K562 (cell line): Measurements from ENCODE around the gene CNTN2.

Experiments
- BACH1 ChIP-seq: fragments of 200-800 bp; sonication (Bioruptor generic); IDR thresholded peaks from 2 replicates; pipeline ENCODE4 v1.6.1; 2016; ENCODE audit warnings: missing genetic modification characterization, missing compliant biosample characterization
- MCM7 ChIP-seq, 2 experiments: fragments of 450-650 bp; IDR thresholded peaks; 2 replicates each; pipeline ENCODE4 v1.6.1; 2016 to 2018
- MYC ChIP-seq, 2 experiments: fragments of 250-450 bp in 1 of 2; sonication (Bioruptor Pico) in 1 of 2; IDR thresholded peaks; 2 replicates each; pipeline versions ENCODE4 v1.5.1 to v1.6.1; 2012 to 2021; ENCODE audit warnings: low read depth in 2 of 2, borderline replicate concordance in 1 of 2, improper control_type of control experiment in 1 of 2, low read length in 1 of 2, mild to moderate bottlenecking in 1 of 2, moderate library complexity in 1 of 2
- NCOA2 ChIP-seq, 2 experiments: fragments of 450-650 bp; IDR thresholded peaks; 2 replicates each; pipeline ENCODE4 v1.6.1; 2018; ENCODE audit warnings: mild to moderate bottlenecking in 2 of 2, moderate library complexity in 1 of 2; ENCODE audit not compliant: partially characterized antibody in 2 of 2
- POLR2AphosphoS2 ChIP-seq: IDR thresholded peaks from 2 replicates; pipeline ENCODE4 v1.6.1; 2012; ENCODE audit warnings: low read length, improper control_type of control experiment
- SIN3A ChIP-seq, 2 experiments: fragments of 150-350 bp in 1 of 2; IDR thresholded peaks; 2 replicates each; pipeline ENCODE4 v1.6.1; 2011 to 2016; ENCODE audit warnings: borderline replicate concordance in 2 of 2, low read depth in 2 of 2, low read length in 2 of 2, mild to moderate bottlenecking in 2 of 2, moderate library complexity in 2 of 2; ENCODE audit not compliant: control insufficient read depth in 1 of 2
- ZFX ChIP-seq: sonication (generic); formaldehyde crosslinking; IDR thresholded peaks from 2 replicates; pipeline ENCODE4 v1.8.0; 2022; ENCODE audit warnings: mild to moderate bottlenecking, missing genetic modification reagents, moderate library complexity
- ZNF384 ChIP-seq: IDR thresholded peaks from 2 replicates; pipeline ENCODE4 v1.6.1; 2012; ENCODE audit warnings: low read depth, low read length, improper control_type of control experiment
- TF ChIP-seq, protein P1 (sequence below): sonication (generic); formaldehyde crosslinking; IDR thresholded peaks from 2 replicates; pipeline ENCODE4 v1.9.0; 2022; ENCODE audit warnings: mild to moderate bottlenecking, missing genetic modification reagents
- TF ChIP-seq, protein P2 (sequence below): sonication (generic); formaldehyde crosslinking; IDR thresholded peaks from 2 replicates; pipeline ENCODE4 v1.8.0; 2022; ENCODE audit warnings: missing genetic modification reagents, mild to moderate bottlenecking, borderline replicate concordance
- TF ChIP-seq, protein P3 (sequence below), 2 experiments: fragments of 450-650 bp in 1 of 2; sonication (generic) in 1 of 2; formaldehyde crosslinking in 1 of 2; IDR thresholded peaks in 1 of 2; conservative IDR thresholded peaks in 1 of 2; 2 replicates each; pipeline versions ENCODE4 v1.6.1 to v1.8.1; 2016 to 2023; ENCODE audit warnings: mild to moderate bottlenecking in 2 of 2, moderate library complexity in 2 of 2, inconsistent platforms in 1 of 2, missing genetic modification reagents in 1 of 2
- TF ChIP-seq, protein P4 (sequence below): sonication (generic); formaldehyde crosslinking; IDR thresholded peaks from 2 replicates; pipeline ENCODE4 v1.8.1; 2023; ENCODE audit warnings: mild to moderate bottlenecking, missing genetic modification reagents, moderate library complexity
- TF ChIP-seq, protein P5 (sequence below): IDR thresholded peaks from 2 replicates; pipeline ENCODE4 v1.6.1; 2011; ENCODE audit warnings: borderline replicate concordance, low read depth, mild to moderate bottlenecking, moderate library complexity, low read length; ENCODE audit not compliant: insufficient read depth, poor library complexity, severe bottlenecking

DNA sequence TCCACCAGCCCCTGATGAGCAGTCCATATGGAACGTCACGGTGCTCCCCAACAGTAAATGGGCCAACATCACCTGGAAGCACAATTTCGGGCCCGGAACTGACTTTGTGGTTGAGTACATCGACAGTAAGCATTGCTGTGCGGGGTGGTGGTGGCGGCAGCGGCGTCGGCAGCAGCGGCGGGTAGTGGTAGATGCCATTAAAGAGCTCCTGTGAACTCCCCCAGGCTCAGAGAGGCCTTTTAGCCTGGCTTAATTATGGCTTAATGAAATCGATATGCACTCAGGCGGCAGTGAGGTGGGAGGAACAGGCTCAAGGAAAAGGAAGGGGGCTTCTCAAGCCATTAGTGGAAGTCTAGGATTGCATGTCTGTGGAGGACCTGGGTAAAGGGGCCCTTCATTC, 41.9 kb upstream of the CNTN2 start:
- TF ChIP-seq MYC (IDR thresholded peaks at IDR 0.05; ENCODE audit: low read depth, low read length) (no peak), MYC (CRISPR knock-in tag; IDR thresholded peaks at IDR 0.05; ENCODE audit: borderline replicate concordance, low read depth) (no peak), SIN3A (IDR thresholded peaks at IDR 0.05; ENCODE audit: borderline replicate concordance in 2 of 2, control insufficient read depth in 1 of 2, low read depth in 2 of 2, low read length in 2 of 2) (no peak), MCM7 (IDR thresholded peaks at IDR 0.05) (no peak), POLR2AphosphoS2 (no peak), NCOA2 (IDR thresholded peaks at IDR 0.05; ENCODE audit: partially characterized antibody in 2 of 2) (no peak), ZNF384 (no peak), ZFX (CRISPR knock-in tag) (no peak), BACH1 (tag) (no peak)
- TF ChIP-seq, protein P1, sequence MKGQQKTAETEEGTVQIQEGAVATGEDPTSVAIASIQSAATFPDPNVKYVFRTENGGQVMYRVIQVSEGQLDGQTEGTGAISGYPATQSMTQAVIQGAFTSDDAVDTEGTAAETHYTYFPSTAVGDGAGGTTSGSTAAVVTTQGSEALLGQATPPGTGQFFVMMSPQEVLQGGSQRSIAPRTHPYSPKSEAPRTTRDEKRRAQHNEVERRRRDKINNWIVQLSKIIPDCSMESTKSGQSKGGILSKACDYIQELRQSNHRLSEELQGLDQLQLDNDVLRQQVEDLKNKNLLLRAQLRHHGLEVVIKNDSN, result no peak
- TF ChIP-seq, protein P2, sequence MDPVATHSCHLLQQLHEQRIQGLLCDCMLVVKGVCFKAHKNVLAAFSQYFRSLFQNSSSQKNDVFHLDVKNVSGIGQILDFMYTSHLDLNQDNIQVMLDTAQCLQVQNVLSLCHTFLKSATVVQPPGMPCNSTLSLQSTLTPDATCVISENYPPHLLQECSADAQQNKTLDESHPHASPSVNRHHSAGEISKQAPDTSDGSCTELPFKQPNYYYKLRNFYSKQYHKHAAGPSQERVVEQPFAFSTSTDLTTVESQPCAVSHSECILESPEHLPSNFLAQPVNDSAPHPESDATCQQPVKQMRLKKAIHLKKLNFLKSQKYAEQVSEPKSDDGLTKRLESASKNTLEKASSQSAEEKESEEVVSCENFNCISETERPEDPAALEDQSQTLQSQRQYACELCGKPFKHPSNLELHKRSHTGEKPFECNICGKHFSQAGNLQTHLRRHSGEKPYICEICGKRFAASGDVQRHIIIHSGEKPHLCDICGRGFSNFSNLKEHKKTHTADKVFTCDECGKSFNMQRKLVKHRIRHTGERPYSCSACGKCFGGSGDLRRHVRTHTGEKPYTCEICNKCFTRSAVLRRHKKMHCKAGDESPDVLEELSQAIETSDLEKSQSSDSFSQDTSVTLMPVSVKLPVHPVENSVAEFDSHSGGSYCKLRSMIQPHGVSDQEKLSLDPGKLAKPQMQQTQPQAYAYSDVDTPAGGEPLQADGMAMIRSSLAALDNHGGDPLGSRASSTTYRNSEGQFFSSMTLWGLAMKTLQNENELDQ (CRISPR knock-in tag), result no peak
- TF ChIP-seq, protein P3, sequence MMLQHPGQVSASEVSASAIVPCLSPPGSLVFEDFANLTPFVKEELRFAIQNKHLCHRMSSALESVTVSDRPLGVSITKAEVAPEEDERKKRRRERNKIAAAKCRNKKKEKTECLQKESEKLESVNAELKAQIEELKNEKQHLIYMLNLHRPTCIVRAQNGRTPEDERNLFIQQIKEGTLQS (IDR thresholded peaks at IDR 0.05), result no peak
- TF ChIP-seq, protein P3 (CRISPR knock-in tag; conservative IDR thresholded peaks at IDR 0.05), result no peak
- TF ChIP-seq, protein P4, sequence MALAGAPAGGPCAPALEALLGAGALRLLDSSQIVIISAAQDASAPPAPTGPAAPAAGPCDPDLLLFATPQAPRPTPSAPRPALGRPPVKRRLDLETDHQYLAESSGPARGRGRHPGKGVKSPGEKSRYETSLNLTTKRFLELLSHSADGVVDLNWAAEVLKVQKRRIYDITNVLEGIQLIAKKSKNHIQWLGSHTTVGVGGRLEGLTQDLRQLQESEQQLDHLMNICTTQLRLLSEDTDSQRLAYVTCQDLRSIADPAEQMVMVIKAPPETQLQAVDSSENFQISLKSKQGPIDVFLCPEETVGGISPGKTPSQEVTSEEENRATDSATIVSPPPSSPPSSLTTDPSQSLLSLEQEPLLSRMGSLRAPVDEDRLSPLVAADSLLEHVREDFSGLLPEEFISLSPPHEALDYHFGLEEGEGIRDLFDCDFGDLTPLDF, result no peak
- TF ChIP-seq, protein P5, sequence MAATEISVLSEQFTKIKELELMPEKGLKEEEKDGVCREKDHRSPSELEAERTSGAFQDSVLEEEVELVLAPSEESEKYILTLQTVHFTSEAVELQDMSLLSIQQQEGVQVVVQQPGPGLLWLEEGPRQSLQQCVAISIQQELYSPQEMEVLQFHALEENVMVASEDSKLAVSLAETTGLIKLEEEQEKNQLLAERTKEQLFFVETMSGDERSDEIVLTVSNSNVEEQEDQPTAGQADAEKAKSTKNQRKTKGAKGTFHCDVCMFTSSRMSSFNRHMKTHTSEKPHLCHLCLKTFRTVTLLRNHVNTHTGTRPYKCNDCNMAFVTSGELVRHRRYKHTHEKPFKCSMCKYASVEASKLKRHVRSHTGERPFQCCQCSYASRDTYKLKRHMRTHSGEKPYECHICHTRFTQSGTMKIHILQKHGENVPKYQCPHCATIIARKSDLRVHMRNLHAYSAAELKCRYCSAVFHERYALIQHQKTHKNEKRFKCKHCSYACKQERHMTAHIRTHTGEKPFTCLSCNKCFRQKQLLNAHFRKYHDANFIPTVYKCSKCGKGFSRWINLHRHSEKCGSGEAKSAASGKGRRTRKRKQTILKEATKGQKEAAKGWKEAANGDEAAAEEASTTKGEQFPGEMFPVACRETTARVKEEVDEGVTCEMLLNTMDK, result no peak
